Activated T-cell treated with anti-CD3 and anti-CD28 coated beads, Interleukin-2, amount 50 U/mL, for 4 hours (primary cell): ENCODE data around the gene PAK2. TPM values are rescaled to one million over a fixed set of nuclear protein-coding genes. Genes with fewer than 3 reads are reported as not detected.
"Not testable (repeated sequence)": the region's sequence is repeated elsewhere in the genome, so short reads cannot be mapped to it uniquely, and the experiment has no call there.

Experiments
- ATAC-seq, 2 donors: fragments of 200-7000 bp; cut with Tn5 transposase; one replicate each; pipeline ENCODE4 v1.10.0; 2021
- DNase-seq: peaks from one replicate; pipeline ENCODE4 v3.0.0-alpha.2; 2020
- H3K27me3 Mint-ChIP-seq: one replicate; pipeline ENCODE4 v1.8.0; 2021; ENCODE audit warnings: low read depth, mixed read lengths
- H3K36me3 Mint-ChIP-seq: one replicate; pipeline ENCODE4 v1.8.0; 2022; ENCODE audit warnings: mixed read lengths; ENCODE audit not compliant: insufficient read depth
- H3K4me1 Mint-ChIP-seq: one replicate; pipeline ENCODE4 v1.8.0; 2021; ENCODE audit warnings: low read depth, mixed read lengths
- H3K4me3 Mint-ChIP-seq: one replicate; pipeline ENCODE4 v1.8.0; 2021; ENCODE audit warnings: mild to moderate bottlenecking, moderate library complexity, mixed read lengths
- H3K9me3 Mint-ChIP-seq: one replicate; pipeline ENCODE4 v1.8.0; 2021; ENCODE audit warnings: mixed read lengths
- total RNA-seq, 3 donors: library from RNA; stranded (reverse); gene quantifications; one replicate each; pipeline ENCODE4 v1.2.1, GENCODE V29; 2021

PAK2 gene
- total RNA-seq, 3 donors from 2014 or later = 60.1 to 71.1 (median 65.8) TPM

DNA sequence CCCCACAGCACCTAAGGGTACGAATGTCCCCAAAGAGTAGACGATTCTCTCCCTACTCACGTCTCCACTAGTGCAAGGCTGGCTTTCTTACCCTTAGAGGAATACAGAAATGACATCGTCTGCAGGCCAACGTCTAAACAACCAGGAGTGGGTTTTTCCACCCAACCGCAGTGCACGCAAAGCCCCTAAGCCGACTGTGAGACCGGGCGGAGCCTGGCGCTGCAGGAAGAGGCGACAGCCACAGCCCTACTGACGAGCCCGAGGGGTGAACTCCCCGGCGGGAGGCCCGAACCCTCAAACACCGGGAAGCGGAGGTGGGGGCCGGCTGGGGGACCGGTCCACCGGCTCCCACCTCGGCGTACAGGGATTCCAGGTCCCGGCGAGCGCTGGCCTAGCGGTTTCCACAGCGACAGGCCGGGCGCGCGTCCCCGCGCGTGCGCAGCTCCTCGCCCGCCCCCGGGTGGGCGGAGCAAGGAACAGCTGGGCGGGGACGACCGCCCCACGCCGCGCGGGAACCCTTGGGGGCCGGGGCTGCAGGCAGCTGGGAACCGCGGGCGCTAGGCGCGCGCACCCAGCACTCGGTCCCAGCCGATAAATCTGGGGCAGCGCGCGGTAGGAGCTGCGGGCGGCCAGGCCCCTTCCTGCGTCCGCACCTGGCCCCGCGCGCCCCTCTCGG is 27.7 kb upstream of the PAK2 start, which contains the start of the genes CEP19 and PIGX:
Gene CEP19, minus strand, starts transcription at position 413 of the 676 bp plus-strand sequence. CDS start 3,593 bp downstream, outside the sequence.
Gene PIGX, plus strand, starts transcription at position 540 of the 676 bp plus-strand sequence.
- H3K9me3 Mint-ChIP-seq = no peaks in the 10 kb centered on the region
- peak; percentile 84 for DNase-seq
- ATAC-seq = peak; percentile 88 to 89
- H3K36me3 Mint-ChIP-seq = peaks cover 5% of the 10 kb centered on the region
- H3K4me3 Mint-ChIP-seq = peak within 1 kb of the TSS; percentile 86
- no peaks in the 10 kb centered on the region for H3K27me3 Mint-ChIP-seq
- H3K4me1 Mint-ChIP-seq = peaks cover 24% of the 10 kb centered on the region

DNA sequence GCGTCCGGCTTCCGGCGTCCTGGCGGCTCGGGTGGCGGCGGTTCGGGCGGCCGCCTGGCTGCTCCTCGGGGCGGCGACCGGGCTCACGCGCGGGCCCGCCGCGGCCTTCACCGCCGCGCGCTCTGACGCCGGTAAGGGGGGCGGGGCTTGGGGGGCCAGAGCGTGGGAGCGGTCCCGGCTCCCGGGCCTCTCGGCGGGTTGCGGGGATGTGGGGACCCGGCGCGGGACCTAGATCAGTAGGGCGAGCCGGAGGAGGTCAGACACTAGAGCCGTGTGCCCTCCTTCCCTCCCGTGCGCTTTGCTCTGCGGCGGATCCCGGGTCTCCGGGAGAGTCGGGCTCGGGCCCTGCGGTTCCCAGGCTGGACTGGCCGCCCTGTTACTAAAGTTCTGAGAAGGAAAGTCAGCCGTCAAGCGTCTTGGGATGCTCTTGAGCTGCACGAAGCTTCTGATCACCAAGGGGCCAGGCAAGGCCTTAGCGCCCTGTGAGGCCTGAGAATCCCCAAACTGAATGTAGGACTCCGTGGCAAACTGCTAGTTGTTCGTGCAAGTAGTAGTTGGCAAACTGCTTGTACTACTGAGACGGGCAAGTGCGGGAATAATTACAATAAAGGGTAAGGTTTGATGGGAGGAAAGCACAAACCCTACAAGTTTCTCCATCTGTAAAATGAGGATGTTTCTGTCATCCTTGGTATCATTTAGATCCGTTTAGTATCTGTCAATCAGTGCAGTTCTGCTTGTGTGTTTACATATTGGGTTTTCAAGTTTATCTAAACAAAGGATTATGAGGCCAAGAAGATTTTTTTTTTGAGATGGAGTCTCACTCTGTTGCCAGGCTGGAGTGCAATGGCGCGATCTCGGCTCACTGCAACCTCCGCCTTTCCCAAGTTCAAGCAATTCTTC is 26.9 kb upstream of the PAK2 start:
- H3K9me3 Mint-ChIP-seq = no peaks in the 10 kb centered on the region
- DNase-seq (peak; percentile 64), ATAC-seq (peak; percentile 59 to 64)
- H3K4me3 Mint-ChIP-seq = peak overlapping the region; percentile 86
- peaks cover 24% of the 10 kb centered on the region for H3K4me1 Mint-ChIP-seq
- peaks cover under 1% of the 10 kb centered on the region for H3K36me3 Mint-ChIP-seq
- no peaks in the 10 kb centered on the region for H3K27me3 Mint-ChIP-seq

DNA sequence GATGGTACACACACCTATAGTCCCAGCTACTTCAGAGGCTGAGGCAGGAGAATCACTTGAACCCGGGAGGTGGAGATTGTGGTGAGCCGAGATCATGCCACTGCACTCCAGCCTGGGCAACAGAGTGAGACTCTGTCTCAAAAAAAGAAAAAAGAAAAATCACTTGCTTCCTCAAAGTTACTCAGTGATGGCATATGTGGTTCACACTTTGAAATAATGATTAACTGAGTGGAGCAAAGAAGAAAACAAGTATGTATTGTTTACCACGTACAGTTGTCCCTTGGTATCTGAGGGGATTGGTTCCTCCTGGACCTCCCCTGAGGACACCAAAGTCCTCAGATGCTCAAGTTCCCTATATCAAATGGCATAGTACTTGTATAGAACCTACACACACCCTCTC is 22.5 kb upstream of the PAK2 start:
- not testable (repeated sequence) for H3K4me3 Mint-ChIP-seq, H3K27me3 Mint-ChIP-seq, DNase-seq, ATAC-seq, H3K9me3 Mint-ChIP-seq
- peaks cover 18% of the 10 kb centered on the region for H3K36me3 Mint-ChIP-seq
- peaks cover 12% of the 10 kb centered on the region for H3K4me1 Mint-ChIP-seq

DNA sequence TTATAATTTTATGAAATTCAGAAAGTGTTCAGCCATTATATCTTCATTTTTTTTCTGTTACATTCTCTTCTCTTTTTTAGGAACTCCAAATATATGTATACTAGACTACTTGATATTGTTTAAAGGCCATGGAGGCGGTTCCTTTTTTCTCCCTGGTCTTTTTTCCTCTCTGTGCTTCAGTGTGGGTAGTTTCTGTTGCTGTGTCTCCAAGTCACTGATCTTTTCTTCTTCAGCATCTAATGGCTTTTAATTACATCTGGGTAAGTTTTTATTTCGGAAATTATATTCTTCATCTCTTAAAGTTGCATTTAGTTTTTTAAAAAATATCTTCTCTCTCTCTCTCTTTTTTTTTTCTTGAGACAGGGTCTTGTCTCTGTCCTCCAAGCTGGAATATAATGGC is 18.6 kb upstream of the PAK2 start:
- H3K4me1 Mint-ChIP-seq = no peaks in the 10 kb centered on the region
- no peak for DNase-seq
- no peak overlapping the region for H3K4me3 Mint-ChIP-seq
- peaks cover 27% of the 10 kb centered on the region for H3K36me3 Mint-ChIP-seq
- no peaks in the 10 kb centered on the region for H3K9me3 Mint-ChIP-seq
- H3K27me3 Mint-ChIP-seq = no peaks in the 10 kb centered on the region
- no peak for ATAC-seq

DNA sequence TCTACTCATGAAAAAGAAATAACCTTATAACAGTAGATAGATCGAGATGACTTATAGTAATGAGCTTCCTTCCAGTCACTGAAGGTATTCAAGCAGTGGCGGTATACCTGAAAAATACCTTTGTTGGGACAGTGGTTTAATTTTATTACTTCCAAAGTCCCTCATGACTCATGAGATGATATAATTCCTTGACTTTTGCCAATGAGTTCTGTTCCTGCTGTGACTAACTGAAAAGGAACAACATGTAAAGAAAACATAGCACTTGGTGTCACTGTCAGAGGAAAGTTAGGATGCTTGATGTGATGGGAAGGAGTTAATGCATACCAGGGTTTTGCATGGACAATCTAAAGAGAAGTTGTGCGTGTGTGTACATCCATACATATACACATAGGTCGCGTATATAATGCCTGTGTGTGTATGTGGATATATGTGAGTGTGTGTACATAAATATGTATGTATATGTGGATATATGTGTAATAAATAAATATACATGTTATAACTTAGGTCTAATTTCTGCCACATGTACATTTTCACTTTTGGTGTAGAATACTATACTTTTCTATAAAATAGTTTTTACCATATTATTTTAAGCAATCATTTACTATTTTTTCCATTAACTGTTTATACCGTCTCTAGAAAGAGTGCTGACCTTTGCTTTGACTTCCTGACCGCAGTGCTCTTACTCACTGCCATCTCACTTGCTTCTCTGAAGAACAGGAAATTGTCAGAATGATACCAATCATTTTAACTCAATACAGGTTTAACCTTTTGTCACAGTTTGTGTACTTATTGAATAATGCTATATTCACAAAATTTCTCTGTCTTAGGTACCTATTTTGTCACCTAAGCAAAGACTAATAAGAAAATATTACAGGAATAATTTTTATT is 12.6 kb upstream of the PAK2 start:
- no peaks in the 10 kb centered on the region for H3K27me3 Mint-ChIP-seq
- peaks cover 18% of the 10 kb centered on the region for H3K36me3 Mint-ChIP-seq
- DNase-seq (peak; percentile 17), ATAC-seq (peak; percentile 91 to 99)
- H3K4me3 Mint-ChIP-seq = no peak overlapping the region
- peaks cover 18% of the 10 kb centered on the region for H3K4me1 Mint-ChIP-seq
- H3K9me3 Mint-ChIP-seq = no peaks in the 10 kb centered on the region

DNA sequence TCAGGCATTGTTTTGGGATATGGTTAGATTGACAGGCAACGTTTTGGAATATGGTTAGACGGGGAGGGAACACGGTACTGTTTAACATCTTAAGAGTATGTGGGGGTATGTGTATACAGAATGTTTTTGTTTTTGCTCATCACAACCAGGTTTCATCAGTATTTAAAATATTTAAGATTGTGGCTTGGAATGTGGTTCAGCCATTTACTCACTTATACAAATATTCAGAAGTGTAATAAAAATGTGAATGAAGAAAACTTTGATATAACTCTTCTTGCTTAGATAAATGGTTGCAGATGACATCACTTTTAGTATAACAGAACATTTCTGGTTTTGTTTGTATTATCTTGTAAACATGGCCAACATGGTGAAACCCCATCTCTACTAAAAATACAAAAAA is 3.9 kb upstream of the PAK2 start:
- peaks cover 12% of the 10 kb centered on the region for H3K36me3 Mint-ChIP-seq
- H3K4me3 Mint-ChIP-seq = no peak overlapping the region
- ATAC-seq (no peak), DNase-seq (no peak)
- H3K27me3 Mint-ChIP-seq = no peaks in the 10 kb centered on the region
- H3K4me1 Mint-ChIP-seq = peaks cover 4% of the 10 kb centered on the region
- no peaks in the 10 kb centered on the region for H3K9me3 Mint-ChIP-seq

DNA sequence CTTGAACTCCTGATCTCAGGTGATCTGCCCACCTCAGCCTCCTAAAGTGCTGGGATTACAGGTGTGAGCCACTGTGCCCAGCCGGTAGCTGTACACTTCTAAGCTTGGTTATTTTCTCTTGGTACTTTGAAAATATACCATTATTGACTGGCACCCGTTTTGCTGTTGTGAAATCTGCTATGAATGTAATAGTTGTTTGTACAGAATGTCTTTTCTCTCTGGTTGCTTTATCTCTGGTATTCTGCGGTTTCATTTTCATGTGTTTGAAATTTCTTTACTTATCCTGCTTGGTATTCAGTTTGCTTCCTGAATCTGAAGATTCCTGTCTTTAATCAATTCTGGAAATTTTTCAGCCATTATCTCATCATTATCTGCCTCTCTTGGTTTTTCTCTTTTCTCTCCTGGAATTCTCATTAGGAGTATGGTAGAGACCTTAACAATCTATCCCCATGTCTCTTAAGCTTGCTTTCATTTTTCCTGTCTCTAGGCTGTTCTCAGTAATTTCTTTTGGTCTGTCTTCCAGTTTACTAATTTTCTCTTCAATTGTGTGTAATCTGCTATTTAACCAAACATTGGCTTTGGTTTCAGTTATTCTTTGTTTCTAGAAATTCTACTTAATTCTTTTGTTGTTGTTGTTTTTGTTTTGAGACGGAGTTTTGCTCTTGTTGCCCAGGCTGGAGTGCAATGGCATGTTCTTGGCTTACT is 2.8 kb upstream of the PAK2 start:
- H3K27me3 Mint-ChIP-seq = no peaks in the 10 kb centered on the region
- H3K9me3 Mint-ChIP-seq = no peaks in the 10 kb centered on the region
- ATAC-seq = no peak
- H3K36me3 Mint-ChIP-seq = peaks cover 10% of the 10 kb centered on the region
- no peak for DNase-seq
- no peak overlapping the region for H3K4me3 Mint-ChIP-seq
- peaks cover 13% of the 10 kb centered on the region for H3K4me1 Mint-ChIP-seq

DNA sequence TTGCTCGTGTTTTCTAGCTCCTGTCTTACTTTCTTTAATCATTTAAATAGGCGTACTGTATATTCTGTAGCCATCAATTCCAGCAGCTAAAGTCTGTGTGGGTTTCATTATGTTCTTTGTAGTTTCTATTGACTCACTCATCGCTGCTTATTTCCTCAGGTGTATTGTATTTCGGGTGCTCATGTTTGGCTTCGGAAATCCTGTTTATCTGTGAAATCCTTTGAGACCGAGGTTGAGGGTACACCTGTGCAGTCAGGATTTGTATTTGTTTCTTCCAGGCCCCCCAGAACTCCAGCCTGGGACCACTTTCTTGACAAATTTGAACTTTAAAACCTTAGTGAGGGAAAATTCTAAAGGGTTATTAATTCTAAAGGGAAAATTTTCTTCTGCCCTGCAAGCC is 2.0 kb upstream of the PAK2 start:
- Mint-ChIP-seq H3K4me3 (no peak overlapping the region), H3K4me1 (peaks cover 14% of the 10 kb centered on the region), H3K27me3 (no peaks in the 10 kb centered on the region), H3K36me3 (peaks cover 10% of the 10 kb centered on the region), H3K9me3 (no peaks in the 10 kb centered on the region)
- no peak for ATAC-seq
- DNase-seq = no peak

DNA sequence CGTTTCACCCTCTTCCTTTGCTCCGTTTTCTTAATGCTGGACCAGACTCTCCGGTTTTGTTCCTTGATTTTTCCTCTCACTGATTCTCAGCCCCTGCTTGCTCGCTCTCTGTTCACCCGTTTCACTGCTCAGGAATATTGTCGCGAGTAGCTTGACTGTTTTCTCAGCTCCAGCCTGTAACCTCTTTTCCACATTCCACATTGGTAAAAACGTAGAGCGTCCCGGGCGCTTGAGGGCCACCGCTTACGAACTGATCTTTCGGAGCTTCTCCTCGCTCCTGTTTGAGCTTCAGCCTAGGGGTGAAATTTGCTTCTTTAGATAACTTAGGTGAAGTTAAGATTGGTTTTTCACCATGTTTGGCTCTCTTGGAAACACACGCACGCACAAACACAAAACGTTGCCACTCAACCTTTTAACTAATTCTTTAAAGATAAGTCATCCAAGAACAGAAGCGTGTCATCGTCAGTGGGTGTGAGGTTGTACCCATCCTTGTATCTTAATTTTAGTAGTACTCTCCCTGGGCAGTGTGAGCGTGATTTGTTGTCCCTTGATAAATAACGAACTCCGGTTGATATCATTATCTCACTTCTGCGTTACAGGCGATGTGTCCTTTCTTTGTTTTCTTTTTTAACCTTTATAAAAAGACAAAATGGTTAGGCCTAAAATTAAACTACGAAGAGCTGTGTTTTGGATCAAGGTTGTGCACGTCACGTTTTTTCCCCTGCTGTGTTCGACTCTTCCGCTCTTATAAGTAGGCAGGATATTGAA is 1.0 kb downstream of the PAK2 start:
- Mint-ChIP-seq H3K27me3 (no peaks in the 10 kb centered on the region), H3K4me1 (peaks cover 27% of the 10 kb centered on the region), H3K36me3 (peaks cover 11% of the 10 kb centered on the region), H3K4me3 (peak overlapping the region; percentile 100), H3K9me3 (no peaks in the 10 kb centered on the region)
- DNase-seq (peak; percentile 22), ATAC-seq (peak; percentile 29 to 49)

DNA sequence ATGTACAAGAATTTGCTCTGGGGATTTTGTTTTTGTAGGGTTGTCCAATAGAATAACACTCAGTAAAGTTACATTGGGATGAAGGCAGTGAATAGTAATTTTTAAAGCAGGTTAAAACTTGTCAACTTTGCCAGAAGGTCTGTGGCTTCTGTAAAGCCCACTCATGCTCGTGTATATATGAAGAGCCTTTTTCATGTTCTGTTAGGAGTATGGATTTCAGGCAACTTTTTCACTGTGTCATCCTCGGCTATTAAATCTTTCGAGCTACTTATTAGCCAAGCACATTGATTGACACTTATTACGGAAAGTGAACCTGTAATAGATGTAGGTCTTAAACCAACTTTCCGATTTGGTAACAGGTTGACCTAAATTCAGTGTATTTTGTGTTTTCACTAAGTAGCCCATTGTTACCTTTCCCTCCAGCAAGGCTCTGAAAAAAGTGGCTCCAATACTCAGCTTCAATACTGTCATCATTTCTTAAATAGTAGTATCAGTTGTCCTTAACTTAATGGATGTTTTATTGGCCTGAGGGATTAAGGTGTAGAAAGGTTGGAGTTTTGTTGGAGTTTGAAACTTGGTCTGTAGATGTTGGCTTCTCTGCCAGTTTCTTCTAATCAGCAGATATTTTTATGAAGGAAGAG is 1.7 kb downstream of the PAK2 start:
- ATAC-seq (no peak), DNase-seq (no peak)
- Mint-ChIP-seq H3K36me3 (peaks cover 11% of the 10 kb centered on the region), H3K4me1 (peaks cover 27% of the 10 kb centered on the region), H3K27me3 (no peaks in the 10 kb centered on the region), H3K4me3 (peak overlapping the region; percentile 100), H3K9me3 (no peaks in the 10 kb centered on the region)

DNA sequence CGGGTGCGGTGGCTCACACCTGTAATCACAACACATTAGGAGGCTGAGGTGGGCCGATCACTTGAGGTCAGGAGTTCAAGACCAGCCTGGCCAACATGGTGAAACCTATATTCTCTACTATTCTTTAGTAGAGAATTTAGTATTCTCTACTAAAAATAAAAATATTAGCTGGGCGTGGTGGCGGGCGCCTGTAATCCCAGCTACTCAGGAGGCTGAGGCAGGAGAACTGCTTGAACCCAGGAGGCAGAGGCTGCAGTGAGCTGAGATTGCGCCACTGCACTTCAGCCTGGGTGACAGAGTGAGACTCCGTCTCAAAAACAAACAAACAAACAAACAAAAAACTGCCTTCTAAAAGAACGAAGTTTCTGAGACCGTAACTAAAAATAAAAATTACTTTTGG is 3.9 kb downstream of the PAK2 start:
- DNase-seq, ATAC-seq, H3K27me3 Mint-ChIP-seq, H3K9me3 Mint-ChIP-seq, H3K4me3 Mint-ChIP-seq: not testable (repeated sequence)
- Mint-ChIP-seq H3K36me3 (peaks cover 16% of the 10 kb centered on the region), H3K4me1 (peaks cover 40% of the 10 kb centered on the region)

DNA sequence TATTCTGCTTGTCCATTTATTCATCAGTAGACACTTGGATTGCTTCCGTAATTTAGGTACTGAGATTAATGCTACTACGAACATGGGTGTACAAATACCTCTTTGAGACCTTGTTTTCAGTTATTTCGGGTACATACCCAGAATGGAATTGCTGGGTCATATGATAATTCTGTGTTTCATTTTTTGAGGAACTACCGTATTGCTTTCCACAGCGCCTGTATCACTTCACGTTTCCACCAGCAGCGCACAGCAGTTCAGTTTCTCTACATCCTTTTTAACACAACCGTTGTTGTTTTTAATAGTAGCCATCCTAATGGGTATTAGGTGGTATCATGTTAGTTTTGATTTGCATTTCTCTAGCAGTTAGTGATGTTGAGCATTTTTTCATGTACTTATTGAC is 9.5 kb downstream of the PAK2 start:
- Mint-ChIP-seq H3K4me3 (no peak overlapping the region), H3K4me1 (peaks cover 55% of the 10 kb centered on the region), H3K27me3 (no peaks in the 10 kb centered on the region), H3K9me3 (no peaks in the 10 kb centered on the region), H3K36me3 (peaks cover 29% of the 10 kb centered on the region)
- ATAC-seq (no peak), DNase-seq (no peak)

DNA sequence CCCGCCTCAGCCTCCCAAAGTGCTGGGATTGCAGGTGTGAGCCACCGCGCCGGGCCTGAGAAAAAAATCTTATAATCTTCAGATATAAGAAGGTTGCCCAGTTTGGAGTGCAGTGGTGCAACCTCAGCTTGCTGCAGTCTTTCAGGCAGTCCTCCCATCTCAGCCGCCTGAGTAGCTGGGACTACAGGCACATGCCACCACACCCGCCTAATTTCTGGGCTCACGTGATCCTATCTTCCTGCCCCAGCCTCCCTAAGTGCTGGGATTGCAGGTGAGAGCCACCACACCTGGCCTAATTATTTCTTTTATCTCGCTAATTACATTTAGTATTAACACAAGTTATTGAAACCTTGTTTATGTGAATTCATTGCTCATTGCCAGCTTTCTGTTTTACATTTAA is 13.5 kb downstream of the PAK2 start:
- Mint-ChIP-seq H3K4me3 (no peak overlapping the region), H3K36me3 (peaks cover 48% of the 10 kb centered on the region), H3K4me1 (peaks cover 67% of the 10 kb centered on the region), H3K9me3 (peaks cover 3% of the 10 kb centered on the region), H3K27me3 (no peaks in the 10 kb centered on the region)
- ATAC-seq = no peak
- DNase-seq = no peak
